IPS-NIHi7 (cell line): ENCODE results near the gene PNPLA6.
A peak's percentile ranks its signal among the peaks of the same experiment; 100 is the strongest.

Experiments
- DNase-seq: peaks from one replicate; pipeline ENCODE4 v3.0.0; 2012; ENCODE audit warnings: mixed read lengths; ENCODE audit errors: extremely low spot score

PNPLA6 gene

GRCh38 chr19:7600721-7601120 lies 65.2 kb downstream of the PNPLA6 start:
- no peak for DNase-seq

- no peak for DNase-seq
Measured at GRCh38 chr19:7602240-7602934, 66.9 kb downstream of the PNPLA6 start.

- DNase-seq = no peak
Measured at GRCh38 chr19:7602935-7603497, 67.5 kb downstream of the PNPLA6 start.

GRCh38 chr19:7603919-7604318 lies 68.4 kb downstream of the PNPLA6 start:
- no peak for DNase-seq

GRCh38 chr19:7605490-7606222 lies 70.1 kb downstream of the PNPLA6 start:
- DNase-seq = peak; percentile 81

- DNase-seq = no peak
Measured at GRCh38 chr19:7606289-7606688, 70.8 kb downstream of the PNPLA6 start.

- DNase-seq = no peak
Measured at GRCh38 chr19:7607212-7607873, 71.8 kb downstream of the PNPLA6 start.

- no peak for DNase-seq
Measured at GRCh38 chr19:7607874-7608560, 72.5 kb downstream of the PNPLA6 start.

- DNase-seq = no peak
Measured at GRCh38 chr19:7610491-7611240, 75.1 kb downstream of the PNPLA6 start.
